ENCODE measurements around the gene REEP5. TPM values are rescaled to one million over a fixed set of nuclear protein-coding genes. Genes with fewer than 3 reads are reported as not detected.

REEP5 gene
- total RNA-seq, 1 experiment from 2014 or later = 85.2 TPM

DNA sequence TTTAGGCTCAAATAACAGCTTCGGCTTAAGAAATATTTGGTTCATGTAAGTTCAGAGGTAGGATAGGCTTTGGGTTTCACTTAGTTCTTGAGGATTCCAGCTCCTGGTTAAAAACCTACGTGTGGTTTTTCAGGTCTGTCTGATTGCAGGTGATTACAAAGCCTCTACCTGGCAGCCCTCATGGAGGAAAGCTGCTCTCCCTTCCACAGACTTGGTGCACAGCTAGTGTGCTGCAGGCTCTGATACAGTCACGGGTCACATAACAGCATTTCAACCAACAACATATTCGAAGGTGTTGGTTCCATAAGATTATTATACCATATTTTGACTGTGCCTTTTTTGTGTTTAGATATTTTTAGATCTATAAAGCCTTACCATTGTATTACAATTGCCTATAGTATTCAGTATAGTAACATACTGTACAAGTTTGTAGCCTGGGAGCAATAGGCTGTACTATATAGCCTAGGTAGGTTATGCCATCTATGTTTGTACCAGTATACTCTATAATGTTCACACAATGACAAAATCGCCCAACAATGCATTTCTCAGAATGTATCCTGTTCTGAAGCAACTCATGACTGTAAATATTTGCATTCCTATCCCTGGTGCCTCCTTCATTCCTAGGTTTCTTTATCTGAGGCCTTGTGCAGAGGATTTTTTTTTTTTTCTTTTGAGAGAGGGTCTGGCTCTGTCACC is 46.5 kb upstream of the REEP5 start:
- Histone ChIP-seq H3K27me3 (ENCODE audit: low read length) (no peaks in the 10 kb centered on the region), H3K4me2 (ENCODE audit: low read length) (peak overlapping the region; percentile 52), H3F3A (ENCODE audit: low read length, unreplicated experiment) (no peaks in the 10 kb centered on the region), H3K9me3 (ENCODE audit: low read length) (no peaks in the 10 kb centered on the region), H3K9ac (ENCODE audit: low read length) (no peak overlapping the region), H3K79me2 (ENCODE audit: low read length) (no peaks in the 10 kb centered on the region), H4K20me1 (ENCODE audit: low read length) (no peaks in the 10 kb centered on the region), H3K4me3 (ENCODE audit: low read length) (no peak overlapping the region), H3K36me3 (ENCODE audit: low read depth, low read length) (no peaks in the 10 kb centered on the region), H2AFZ (ENCODE audit: low read length) (peak overlapping the region; percentile 27; the same call in 1 of the 2 replicates), H3K4me1 (ENCODE audit: insufficient read depth, low read length) (peaks cover 24% of the 10 kb centered on the region), H3K9me2 (replicated peaks; ENCODE audit: low read length) (no peaks in the 10 kb centered on the region), H3K27ac (ENCODE audit: low read length) (0 out of 2 replicates have a peak overlapping the region, but pooled peaks have one; percentile 18)
- peak; percentile 81 for DNase-seq
- CTCF ChIA-PET = no interaction called here
- TF ChIP-seq CTCF (conservative IDR thresholded peaks at IDR 0.05; ENCODE audit: low read depth, low read length) (no peak), EZH2 (IDR thresholded peaks at IDR 0.05; ENCODE audit: low read length, unreplicated experiment) (no peak), EZH2phosphoT487 (IDR thresholded peaks at IDR 0.05; ENCODE audit: borderline replicate concordance, low read length) (no peak)
- no TSS peak for BruUV-seq (replicated peaks)
- intact Hi-C loops (cut with micrococcal nuclease) = loop anchor here (10.0 kb wide), 1 partner anchor 194 kb away; no protein-coding TSS in a partner anchor
- POLR2A ChIA-PET (ENCODE audit: unreplicated experiment) = no interaction called here
- ATAC-seq = peak; percentile 87

DNA sequence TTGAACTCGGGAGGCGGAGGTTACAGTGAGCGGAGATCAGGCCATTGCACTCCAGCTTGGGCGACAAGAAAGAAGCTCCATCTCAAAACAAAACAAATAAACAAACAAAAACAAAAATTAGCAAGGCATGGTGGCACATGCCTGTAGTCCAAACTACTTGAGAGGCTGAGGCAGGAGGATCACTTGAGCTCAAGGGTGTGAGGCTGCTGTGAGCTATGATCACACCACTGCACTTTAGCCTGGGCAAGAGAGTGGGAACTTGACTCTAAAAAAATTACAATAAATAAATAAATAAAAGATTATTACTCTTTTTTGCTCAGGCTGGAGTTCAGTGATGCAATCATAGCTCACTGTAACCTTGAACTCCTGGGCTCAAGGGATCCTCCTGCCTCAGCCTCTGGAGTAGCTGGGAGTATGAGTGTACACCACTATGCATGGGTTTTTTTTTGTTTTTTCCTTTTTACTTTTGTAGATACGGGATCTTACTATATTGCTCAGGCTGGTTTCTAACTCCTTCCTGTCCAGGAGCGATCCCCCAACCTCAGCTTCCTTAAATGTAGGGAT is 45.6 kb upstream of the REEP5 start:
- no peaks in the 10 kb centered on the region for H4K20me1 ChIP-seq (ENCODE audit: low read length)
- no peaks in the 10 kb centered on the region for H3K9me3 ChIP-seq (ENCODE audit: low read length)
- no peak for TF ChIP-seq CTCF (conservative IDR thresholded peaks at IDR 0.05; ENCODE audit: low read depth, low read length)
- no peak for TF ChIP-seq EZH2 (IDR thresholded peaks at IDR 0.05; ENCODE audit: low read length, unreplicated experiment)
- TF ChIP-seq EZH2phosphoT487 (IDR thresholded peaks at IDR 0.05; ENCODE audit: borderline replicate concordance, low read length) = no peak
- H3K4me2 ChIP-seq (ENCODE audit: low read length) = no peak overlapping the region
- intact Hi-C loops (cut with micrococcal nuclease) = loop anchor here (10.0 kb wide), 1 partner anchor 193 kb away; no protein-coding TSS in a partner anchor
- 0 out of 2 replicates have a peak overlapping the region, but pooled peaks have one; percentile 27 for H2AFZ ChIP-seq (ENCODE audit: low read length)
- peaks cover 31% of the 10 kb centered on the region for H3K4me1 ChIP-seq (ENCODE audit: insufficient read depth, low read length)
- ChIA-PET CTCF (no interaction called here), POLR2A (ENCODE audit: unreplicated experiment) (no interaction called here)
- no peaks in the 10 kb centered on the region for H3K36me3 ChIP-seq (ENCODE audit: low read depth, low read length)
- no peaks in the 10 kb centered on the region for H3K27me3 ChIP-seq (ENCODE audit: low read length)
- BruUV-seq (replicated peaks) = no TSS peak
- no peaks in the 10 kb centered on the region for H3F3A ChIP-seq (ENCODE audit: low read length, unreplicated experiment)
- no peaks in the 10 kb centered on the region for H3K79me2 ChIP-seq (ENCODE audit: low read length)
- ATAC-seq = no peak
- no peak overlapping the region for H3K9ac ChIP-seq (ENCODE audit: low read length)
- no peaks in the 10 kb centered on the region for H3K9me2 ChIP-seq (replicated peaks; ENCODE audit: low read length)
- H3K4me3 ChIP-seq (ENCODE audit: low read length) = no peak overlapping the region
- DNase-seq = no peak
- H3K27ac ChIP-seq (ENCODE audit: low read length) = no peak overlapping the region
